ENCODE data around the gene CDC14B. TPM values are rescaled to one million over a fixed set of nuclear protein-coding genes. Genes with fewer than 3 reads are reported as not detected.
A peak's percentile ranks its signal among the peaks of the same experiment; 100 is the strongest.
"Not testable (repeated sequence)": the region's sequence is repeated elsewhere in the genome, so short reads cannot be mapped to it uniquely, and the experiment has no call there.

CDC14B gene
- 10 to 100 TPM; 12.7 to 17.3 TPM for total RNA-seq

GRCh38 chr9:96619491-96620180 lies at the start of gene CDC14B:
CDC14B (minus strand) TSS chr9:96619843; CDS start chr9:96619378, 465 bp downstream.
- intact Hi-C loops (cut with DNase I): loop anchor here (10.0 kb wide), 1 partner anchor 55 kb away; no protein-coding TSS in a partner anchor
- Histone ChIP-seq H3K4me3 (peak within 1 kb of the TSS; percentile 79), H3K36me3 (no peaks in the 10 kb centered on the region), H3K27ac (peak within 1 kb of the TSS; percentile 37), H3K4me1 (no peaks in the 10 kb centered on the region), H3K9me3 (no peaks in the 10 kb centered on the region), H3K9ac (ENCODE audit: low read depth in 2 of 2, low read length in 2 of 2) (peak within 1 kb of the TSS; percentile 46 to 78), H3K27me3 (no peaks in the 10 kb centered on the region)
- DNase-seq: peak; percentile 96
- no peak for TF ChIP-seq CTCF (IDR thresholded peaks at IDR 0.05)

- Histone ChIP-seq H3K9me3 (no peaks in the 10 kb centered on the region), H3K36me3 (no peaks in the 10 kb centered on the region), H3K27me3 (no peaks in the 10 kb centered on the region), H3K4me3 (no peak overlapping the region), H3K9ac (ENCODE audit: low read depth in 2 of 2, low read length in 2 of 2) (no peak overlapping the region), H3K4me1 (no peaks in the 10 kb centered on the region), H3K27ac (no peak overlapping the region)
- no peak for TF ChIP-seq CTCF (IDR thresholded peaks at IDR 0.05)
- no peak for DNase-seq
- intact Hi-C loops (cut with DNase I): loop anchor here (5.0 to 10.0 kb wide), 3 partner anchors 222 to 434 kb away; no protein-coding TSS in a partner anchor
These were observed 49.4 kb upstream of the CDC14B start for GRCh38 chr9:96668868-96669534.

- Histone ChIP-seq H3K27me3 (no peaks in the 10 kb centered on the region), H3K36me3 (no peaks in the 10 kb centered on the region), H3K27ac (no peak overlapping the region), H3K4me1 (no peaks in the 10 kb centered on the region), H3K9ac (ENCODE audit: low read depth in 2 of 2, low read length in 2 of 2) (no peak overlapping the region), H3K9me3 (no peaks in the 10 kb centered on the region), H3K4me3 (no peak overlapping the region)
- DNase-seq: no peak
- TF ChIP-seq CTCF (IDR thresholded peaks at IDR 0.05): no peak
- intact Hi-C loops (cut with DNase I): loop anchor here (5.0 to 10.0 kb wide), 3 partner anchors 220 to 433 kb away; no protein-coding TSS in a partner anchor
These were observed 47.7 kb upstream of the CDC14B start for GRCh38 chr9:96667363-96667728.

DNA sequence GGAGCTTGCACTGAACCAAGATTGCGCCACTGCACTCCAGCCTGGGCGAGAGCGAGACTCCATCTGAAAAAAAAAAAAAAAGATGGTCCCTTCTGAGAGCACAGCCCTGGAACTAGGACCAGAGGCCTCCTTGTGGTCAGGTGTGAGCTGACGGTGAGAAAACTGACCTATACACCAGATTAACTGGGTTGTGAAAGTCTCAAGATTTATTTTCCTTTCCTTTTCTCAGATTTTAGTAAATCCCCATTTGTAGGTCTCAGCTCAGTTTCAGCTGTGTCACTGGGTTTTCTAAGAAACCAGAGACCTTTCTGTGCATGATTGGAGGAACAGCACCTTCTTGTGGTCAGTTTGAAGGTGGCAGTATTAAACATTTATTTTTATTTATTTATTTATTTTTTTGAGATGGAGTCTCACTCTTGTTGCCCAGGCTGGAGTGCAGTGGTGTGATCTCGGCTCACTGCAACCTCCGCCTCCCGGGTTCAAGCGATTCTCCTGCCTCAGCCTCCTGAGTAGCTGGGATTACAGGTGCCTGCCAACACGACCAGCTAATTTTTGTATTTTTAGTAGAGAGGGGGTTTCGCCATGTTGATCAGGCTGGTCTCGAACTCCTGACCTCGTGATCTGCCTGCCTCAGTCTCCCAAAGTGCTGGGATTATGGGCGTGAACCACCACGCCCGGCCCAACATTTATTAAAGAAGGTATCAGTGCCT lies 47.2 kb upstream of the CDC14B start:
- peak; percentile 45 for TF ChIP-seq CTCF (IDR thresholded peaks at IDR 0.05)
- DNase-seq: peak; percentile 29
- intact Hi-C loops (cut with DNase I): loop anchor here (5.0 to 10.0 kb wide), 3 partner anchors 220 to 432 kb away; no protein-coding TSS in a partner anchor

DNA sequence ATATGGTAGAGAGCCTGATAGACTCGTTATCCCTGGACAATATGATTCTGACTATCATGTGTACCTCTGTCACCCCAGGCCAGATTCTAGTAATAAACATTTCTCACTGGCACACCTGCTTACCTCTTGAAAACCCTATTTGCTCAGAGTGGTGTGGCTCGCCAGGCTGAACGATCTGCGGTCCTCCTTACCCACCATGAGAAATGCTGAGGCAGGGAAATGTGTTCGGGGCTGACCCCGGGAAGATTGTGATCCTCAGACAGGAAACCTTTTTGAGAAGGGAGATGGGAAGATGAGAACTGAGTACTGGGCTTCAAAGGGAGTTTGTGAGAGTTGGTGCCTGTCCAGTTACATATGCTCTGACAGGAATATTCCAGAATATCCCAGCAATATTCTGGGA lies 46.1 kb upstream of the CDC14B start:
- Histone ChIP-seq H3K4me3 (no peak overlapping the region), H3K36me3 (no peaks in the 10 kb centered on the region), H3K9ac (ENCODE audit: low read depth in 2 of 2, low read length in 2 of 2) (no peak overlapping the region), H3K27me3 (no peaks in the 10 kb centered on the region), H3K9me3 (no peaks in the 10 kb centered on the region), H3K4me1 (no peaks in the 10 kb centered on the region), H3K27ac (no peak overlapping the region)
- TF ChIP-seq CTCF (IDR thresholded peaks at IDR 0.05): no peak
- no peak for DNase-seq
- intact Hi-C loops (cut with DNase I): loop anchor here (5.0 to 10.0 kb wide), 3 partner anchors 218 to 431 kb away; no protein-coding TSS in a partner anchor

More for the DNA sequence above, 47.2 kb upstream of the CDC14B start:
- H3K36me3 ChIP-seq; H3K9me3 ChIP-seq; H3K4me1 ChIP-seq; H3K9ac ChIP-seq (ENCODE audit: low read depth in 2 of 2, low read length in 2 of 2); H3K27me3 ChIP-seq; H3K4me3 ChIP-seq; H3K27ac ChIP-seq: not testable (repeated sequence)
